Epidermal melanocyte (primary cell): Measurements from ENCODE around the gene SLC6A13.
"Not testable (repeated sequence)": the region's sequence is repeated elsewhere in the genome, so short reads cannot be mapped to it uniquely, and the experiment has no call there.

Experiments used
- DNase-seq: peaks from one replicate; pipeline ENCODE4 v3.0.0; 2011; ENCODE audit warnings: low spot score; ENCODE audit not compliant: insufficient read length

The SLC6A13 gene

GRCh38 chr12:265096-265495, 2.5 kb upstream of the SLC6A13 start:
- DNase-seq: no peak

GRCh38 chr12:264269-264668, 1.6 kb upstream of the SLC6A13 start:
- no peak for DNase-seq

- DNase-seq: no peak
Observed at GRCh38 chr12:263574-263973, 938 bp upstream of the SLC6A13 start.

- DNase-seq: no peak
Observed at GRCh38 chr12:262113-262512, 523 bp downstream of the SLC6A13 start.

GRCh38 chr12:257521-258321, 4.9 kb downstream of the SLC6A13 start:
- no peak for DNase-seq

- DNase-seq: no peak
Observed at GRCh38 chr12:256958-257357, 5.7 kb downstream of the SLC6A13 start.

- DNase-seq: no peak
Observed at GRCh38 chr12:256225-256624, 6.4 kb downstream of the SLC6A13 start.

GRCh38 chr12:254912-255311, 7.7 kb downstream of the SLC6A13 start:
- no peak for DNase-seq

GRCh38 chr12:254039-254438, 8.6 kb downstream of the SLC6A13 start:
- DNase-seq: no peak

GRCh38 chr12:253116-253831, 9.4 kb downstream of the SLC6A13 start:
- DNase-seq: no peak

- DNase-seq: no peak
Observed at GRCh38 chr12:252636-253035, 10.0 kb downstream of the SLC6A13 start.

GRCh38 chr12:247271-247670, 15.4 kb downstream of the SLC6A13 start:
- DNase-seq: no peak

- peak; percentile 15 for DNase-seq
Observed at GRCh38 chr12:243381-243780, 19.3 kb downstream of the SLC6A13 start.

- no peak for DNase-seq
Observed at GRCh38 chr12:242496-242895, 20.1 kb downstream of the SLC6A13 start.

- no peak for DNase-seq
Observed at GRCh38 chr12:241266-241665, 21.4 kb downstream of the SLC6A13 start.

GRCh38 chr12:240566-240965, 22.1 kb downstream of the SLC6A13 start:
- no peak for DNase-seq

GRCh38 chr12:238736-239398, 23.8 kb downstream of the SLC6A13 start:
- no peak for DNase-seq

- no peak for DNase-seq
Observed at GRCh38 chr12:238116-238515, 24.5 kb downstream of the SLC6A13 start.

- no peak for DNase-seq
Observed at GRCh38 chr12:237026-237815, 25.4 kb downstream of the SLC6A13 start.

GRCh38 chr12:236445-236844, 26.2 kb downstream of the SLC6A13 start:
- DNase-seq: no peak

- DNase-seq: not testable (repeated sequence)
Observed at GRCh38 chr12:235967-236366, 26.7 kb downstream of the SLC6A13 start.
